Erythroblast (primary cell): ENCODE data around the gene CHN2.

ENCODE experiments used
- GATA1 ChIP-seq: IDR thresholded peaks from 2 replicates; pipeline ENCODE4 v1.6.1; 2011; ENCODE audit warnings: low read depth, mild to moderate bottlenecking, control low read depth, low read length, moderate library complexity
- POLR2A ChIP-seq: IDR thresholded peaks from 2 replicates; pipeline ENCODE4 v1.6.1; 2011; ENCODE audit warnings: mild to moderate bottlenecking, low read length

DNA sequence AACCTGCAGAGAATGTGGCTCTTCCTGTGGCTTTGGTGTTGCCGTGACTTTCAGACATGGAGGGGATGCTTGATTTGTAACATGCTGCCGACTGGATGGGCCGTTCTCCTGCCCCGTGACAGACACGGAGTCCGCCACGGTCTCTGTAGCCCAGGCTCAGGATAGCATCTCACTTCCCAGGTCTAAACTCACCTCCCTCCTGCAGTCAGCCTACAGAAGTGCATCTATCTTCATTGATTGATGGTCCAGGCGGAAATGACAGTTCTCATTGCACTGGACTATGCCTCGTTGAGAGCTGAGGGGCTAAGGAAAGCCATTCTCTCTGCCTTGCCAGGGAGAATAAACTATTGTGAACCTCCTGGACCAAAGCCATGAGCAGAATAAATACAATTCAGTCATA, 77.5 kb downstream of the CHN2 start:
- TF ChIP-seq POLR2A (no peak), GATA1 (no peak)
